ENCODE results near the gene APAF1.
A peak's percentile ranks its signal among the peaks of the same experiment; 100 is the strongest.
"Not testable (repeated sequence)": the region's sequence is repeated elsewhere in the genome, so short reads cannot be mapped to it uniquely, and the experiment has no call there.

APAF1 gene, protein sequence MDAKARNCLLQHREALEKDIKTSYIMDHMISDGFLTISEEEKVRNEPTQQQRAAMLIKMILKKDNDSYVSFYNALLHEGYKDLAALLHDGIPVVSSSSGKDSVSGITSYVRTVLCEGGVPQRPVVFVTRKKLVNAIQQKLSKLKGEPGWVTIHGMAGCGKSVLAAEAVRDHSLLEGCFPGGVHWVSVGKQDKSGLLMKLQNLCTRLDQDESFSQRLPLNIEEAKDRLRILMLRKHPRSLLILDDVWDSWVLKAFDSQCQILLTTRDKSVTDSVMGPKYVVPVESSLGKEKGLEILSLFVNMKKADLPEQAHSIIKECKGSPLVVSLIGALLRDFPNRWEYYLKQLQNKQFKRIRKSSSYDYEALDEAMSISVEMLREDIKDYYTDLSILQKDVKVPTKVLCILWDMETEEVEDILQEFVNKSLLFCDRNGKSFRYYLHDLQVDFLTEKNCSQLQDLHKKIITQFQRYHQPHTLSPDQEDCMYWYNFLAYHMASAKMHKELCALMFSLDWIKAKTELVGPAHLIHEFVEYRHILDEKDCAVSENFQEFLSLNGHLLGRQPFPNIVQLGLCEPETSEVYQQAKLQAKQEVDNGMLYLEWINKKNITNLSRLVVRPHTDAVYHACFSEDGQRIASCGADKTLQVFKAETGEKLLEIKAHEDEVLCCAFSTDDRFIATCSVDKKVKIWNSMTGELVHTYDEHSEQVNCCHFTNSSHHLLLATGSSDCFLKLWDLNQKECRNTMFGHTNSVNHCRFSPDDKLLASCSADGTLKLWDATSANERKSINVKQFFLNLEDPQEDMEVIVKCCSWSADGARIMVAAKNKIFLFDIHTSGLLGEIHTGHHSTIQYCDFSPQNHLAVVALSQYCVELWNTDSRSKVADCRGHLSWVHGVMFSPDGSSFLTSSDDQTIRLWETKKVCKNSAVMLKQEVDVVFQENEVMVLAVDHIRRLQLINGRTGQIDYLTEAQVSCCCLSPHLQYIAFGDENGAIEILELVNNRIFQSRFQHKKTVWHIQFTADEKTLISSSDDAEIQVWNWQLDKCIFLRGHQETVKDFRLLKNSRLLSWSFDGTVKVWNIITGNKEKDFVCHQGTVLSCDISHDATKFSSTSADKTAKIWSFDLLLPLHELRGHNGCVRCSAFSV (N-terminal part only)

DNA sequence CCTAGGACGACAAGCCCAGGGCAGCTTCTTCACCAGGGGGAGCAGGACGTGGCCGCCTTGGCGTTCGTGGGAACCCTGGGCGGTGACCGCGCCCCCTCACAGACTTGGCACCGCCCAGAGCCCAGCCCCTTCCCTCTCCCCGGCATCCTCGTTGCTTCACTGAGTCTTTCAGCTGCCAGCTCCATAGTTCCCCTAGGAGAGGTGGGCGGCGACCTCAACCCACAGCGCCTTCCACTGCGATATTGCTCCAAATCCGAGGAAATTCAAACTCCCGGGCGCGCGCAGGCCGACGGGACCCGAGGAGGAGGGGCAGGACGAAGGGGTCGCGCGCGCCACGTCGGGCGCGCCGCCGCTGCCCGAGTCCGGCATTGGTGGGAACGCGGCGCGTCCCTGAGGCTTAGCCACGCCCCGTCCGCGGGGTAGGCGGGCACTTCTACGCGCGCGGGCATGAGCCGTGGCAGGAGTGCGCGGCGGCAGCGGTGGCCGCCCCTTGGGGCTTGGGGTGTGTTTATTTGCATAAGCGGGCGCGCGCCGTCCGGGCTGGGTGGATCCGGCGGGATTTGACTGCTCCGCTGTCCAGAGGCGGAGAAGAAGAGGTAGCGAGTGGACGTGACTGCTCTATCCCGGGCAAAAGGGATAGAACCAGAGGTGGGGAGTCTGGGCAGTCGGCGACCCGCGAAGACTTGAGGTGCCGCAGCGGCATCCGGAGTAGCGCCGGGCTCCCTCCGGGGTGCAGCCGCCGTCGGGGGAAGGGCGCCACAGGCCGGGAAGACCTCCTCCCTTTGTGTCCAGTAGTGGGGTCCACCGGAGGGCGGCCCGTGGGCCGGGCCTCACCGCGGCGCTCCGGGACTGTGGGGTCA, at the start of gene APAF1, which contains the start of gene IKBIP:
Gene APAF1, plus strand, starts transcription at position 579 of the 860 bp plus-strand sequence. CDS start 3,070 bp downstream, outside the sequence.
Gene IKBIP, minus strand, starts transcription at position 77 of the 860 bp plus-strand sequence. CDS start 87 bp downstream, outside the sequence.
- DNase-seq = peak; percentile 98

DNA sequence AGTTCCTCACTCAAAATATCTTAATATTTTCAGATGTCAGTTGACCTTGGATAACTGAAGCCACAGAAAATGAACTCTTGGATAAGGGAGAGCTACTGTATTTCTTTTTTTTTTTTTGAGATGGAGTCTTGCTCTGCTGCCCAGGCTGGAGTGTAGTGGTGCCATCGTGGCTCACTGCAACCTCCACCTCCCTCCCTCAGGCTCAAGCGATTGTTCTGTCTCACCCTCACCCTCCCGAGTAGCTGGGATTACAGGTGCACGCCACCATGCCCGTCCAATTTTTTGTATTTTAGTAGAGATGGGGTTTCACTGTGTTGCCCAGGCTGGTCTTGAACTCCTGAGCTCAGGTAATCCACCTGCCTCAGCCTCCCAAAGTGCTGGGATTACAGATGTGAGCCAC, 47.8 kb upstream of the APAF1 start:
- DNase-seq = not testable (repeated sequence)

DNA sequence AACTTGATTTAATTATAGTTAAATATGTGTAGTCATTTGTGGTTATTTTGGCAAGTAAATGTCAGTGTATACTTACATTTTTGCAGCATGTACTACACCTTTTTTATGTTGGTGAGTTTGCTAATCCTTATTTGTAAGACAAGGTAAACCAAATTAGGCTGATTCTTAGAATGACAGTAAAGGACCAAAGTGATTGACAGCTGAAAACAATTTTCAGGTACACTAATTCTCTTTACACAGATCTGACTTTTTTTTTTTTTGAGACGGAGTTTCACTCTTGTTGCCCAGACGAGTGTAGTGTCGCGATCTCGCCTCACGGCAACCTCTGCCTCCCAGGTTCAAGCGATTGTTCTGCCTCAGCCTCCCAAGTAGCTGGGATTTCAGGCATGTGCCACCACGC, 43.2 kb upstream of the APAF1 start:
- DNase-seq = no peak

DNA sequence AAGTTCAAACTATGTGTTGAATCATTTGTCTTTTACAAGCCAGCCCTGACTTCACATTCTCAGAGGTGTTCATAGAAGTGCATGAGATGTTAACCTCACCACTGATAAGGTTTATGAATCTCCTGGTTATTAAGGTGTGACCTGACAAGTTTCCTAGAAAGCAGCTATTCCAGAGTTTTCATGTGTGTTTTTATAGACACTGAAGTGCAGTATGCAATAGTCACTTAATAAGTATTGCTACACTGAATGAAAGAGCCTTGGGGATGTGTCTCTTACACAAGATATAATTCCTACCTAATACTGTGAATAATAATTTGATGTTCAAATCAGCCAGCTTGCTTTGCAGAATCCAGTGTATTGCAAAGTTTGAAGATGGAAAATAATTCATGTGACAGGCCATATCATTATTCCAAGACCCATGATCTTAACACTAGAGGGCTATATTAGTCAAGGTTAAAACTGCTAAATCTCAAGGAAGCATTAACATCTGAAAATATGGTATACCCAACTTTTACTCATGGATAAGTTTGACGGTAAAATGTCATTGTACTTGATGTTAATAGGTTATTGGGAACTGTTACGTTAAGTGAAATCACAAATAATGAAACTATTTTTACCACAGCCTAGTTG, 38.6 kb upstream of the APAF1 start:
- no peak for DNase-seq

DNA sequence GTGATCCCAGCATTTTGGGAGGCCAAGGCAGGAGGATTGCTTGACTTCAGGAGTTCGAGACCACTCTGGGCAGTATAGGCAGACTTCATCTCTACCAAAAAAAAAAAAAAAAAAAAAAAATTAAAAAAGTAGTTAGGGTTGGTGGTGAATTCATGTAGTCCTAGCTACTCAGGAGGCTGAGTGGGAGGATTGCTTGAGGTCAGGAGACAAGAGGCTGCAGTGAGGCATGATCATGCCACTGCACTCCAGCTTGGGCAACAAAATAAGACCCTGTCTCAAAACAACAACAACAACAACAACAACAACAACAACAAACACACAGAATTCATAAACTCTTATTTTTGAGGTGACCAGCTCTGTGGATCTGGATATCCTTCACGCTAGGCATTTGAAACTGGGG, 34.5 kb upstream of the APAF1 start:
- DNase-seq = no peak

DNA sequence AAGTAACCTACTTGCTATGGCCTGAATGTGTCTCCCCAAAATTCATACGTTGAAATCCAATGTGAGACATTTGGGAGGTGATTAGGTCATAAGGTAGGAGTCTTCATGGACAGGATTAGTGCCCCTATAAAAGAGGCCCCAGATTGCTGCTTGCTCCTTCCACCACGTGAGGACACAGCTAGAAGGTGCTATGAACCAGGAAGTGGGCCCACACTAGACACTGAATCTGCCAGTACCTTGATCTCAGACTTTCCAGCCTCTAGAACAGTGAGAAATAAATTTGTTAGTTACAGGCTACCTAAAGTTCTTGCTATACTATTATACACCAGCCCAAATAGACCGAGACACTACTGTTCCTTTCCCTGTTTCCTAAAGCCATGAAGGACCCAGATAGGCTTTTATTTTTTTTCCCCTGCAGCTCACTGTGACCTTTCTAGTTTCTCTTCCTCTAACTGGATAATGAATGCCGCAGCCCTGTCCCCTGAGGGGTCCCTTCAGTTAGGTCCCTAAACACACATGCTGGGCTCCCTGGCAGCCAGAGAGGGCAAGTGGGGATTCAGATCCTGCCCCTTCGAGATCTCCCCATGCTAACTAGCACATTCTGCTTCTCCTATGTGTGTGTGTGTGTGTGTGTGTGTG, 32.3 kb upstream of the APAF1 start:
- no peak for DNase-seq

DNA sequence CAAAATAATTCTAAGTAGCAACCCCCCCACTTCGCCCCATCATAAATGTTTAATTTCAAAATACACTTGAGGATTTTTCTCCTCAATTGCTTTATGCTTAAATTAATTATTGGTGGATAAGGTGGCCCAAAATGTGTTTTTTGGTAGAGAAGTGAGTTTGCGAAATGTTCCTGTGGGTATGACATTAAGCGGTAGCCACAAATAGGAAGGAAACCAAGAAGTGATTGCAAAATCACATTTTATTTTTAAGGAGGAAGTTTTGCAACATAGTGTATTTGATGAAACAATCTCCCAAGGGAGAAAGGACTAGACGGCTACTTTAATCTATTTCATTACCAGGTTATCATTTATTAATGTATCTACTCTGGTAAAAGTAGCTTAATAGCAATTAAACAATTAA, 26.1 kb upstream of the APAF1 start:
- no peak for DNase-seq

DNA sequence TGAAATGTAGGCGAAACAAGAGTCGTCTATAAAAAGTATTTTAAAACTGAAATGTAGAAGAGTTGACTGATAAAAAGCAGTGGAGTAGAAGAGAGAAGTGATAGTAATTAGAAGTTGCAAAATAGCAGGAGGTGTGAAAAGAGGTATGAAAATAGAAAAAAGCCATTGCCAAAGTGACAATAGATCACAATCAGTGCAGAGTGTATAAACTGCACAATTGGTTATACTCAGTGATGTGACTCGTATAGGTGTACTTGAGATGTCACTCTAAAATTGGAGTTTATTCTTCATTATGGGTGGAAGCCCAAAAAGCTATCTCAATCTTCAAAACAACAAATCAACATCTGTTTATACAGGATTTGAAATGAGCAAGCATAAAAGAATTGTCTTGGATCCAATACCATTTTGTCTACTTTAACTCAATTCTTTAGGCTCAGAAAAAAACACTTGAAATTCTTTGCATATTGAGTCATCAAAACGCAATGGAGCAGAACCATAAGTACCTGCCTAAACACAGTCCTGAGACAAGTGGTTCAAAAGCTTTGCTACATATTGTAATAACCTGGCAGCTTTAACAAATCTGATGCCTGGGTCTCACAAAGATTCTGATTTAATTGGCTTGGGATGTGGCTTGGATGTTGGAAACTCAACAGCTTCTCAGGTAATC, 9.3 kb upstream of the APAF1 start:
- DNase-seq = no peak

DNA sequence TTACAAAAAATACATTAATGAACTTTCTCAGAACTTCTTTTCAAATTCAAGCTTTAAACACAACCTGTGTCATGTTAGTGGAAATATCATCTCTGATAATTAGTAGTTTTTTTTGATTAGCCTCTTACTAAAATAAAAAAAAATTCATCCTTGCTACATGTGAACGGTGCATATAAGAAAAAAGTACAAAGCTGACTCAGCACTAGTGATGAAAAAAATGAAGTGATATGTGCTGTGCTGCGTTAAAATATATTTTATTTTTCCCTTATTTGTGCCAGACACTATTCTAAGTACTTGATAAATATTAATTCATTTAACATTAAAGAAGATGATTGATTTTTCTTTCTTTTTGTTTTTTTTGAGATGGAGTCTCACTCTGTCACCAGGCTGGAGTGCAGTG, 8.0 kb upstream of the APAF1 start:
- DNase-seq = no peak

DNA sequence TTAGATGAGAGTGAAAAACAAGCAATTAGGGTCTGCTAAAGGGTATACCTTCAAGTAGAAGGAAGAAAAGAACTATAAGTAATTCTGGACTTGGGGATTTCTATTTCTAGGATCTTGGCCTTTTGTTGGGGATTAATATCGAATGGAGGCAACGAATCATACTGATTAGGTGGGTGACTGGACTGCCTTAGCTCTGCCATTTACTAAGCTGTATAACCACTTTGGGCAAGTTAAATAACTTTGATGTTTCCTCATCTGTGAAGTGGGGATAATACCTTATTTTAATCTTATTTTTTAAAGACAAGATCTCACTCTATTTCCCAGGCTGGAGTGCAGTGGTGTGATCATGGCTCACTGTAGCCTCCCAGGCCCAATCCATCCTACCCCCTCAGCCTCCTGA, 7.1 kb upstream of the APAF1 start:
- DNase-seq = no peak

DNA sequence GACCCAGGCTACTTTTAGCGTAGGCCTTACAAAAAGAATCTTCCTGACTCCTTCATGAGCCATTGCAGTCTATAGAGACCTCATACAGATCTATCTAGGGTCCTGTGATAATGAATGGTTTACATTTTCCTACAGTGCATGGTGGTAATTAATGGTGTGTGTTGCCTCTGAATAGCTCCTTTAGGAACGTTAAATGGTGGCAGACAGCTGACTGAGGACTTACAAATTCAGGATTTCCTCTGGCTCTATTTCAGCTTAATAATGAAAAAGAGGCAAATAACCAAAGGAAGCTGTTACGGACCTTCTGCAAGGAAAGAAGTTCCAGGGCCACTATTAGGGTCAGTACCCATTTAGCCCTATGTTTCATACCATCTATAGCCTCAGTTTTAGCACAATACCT, 5.6 kb upstream of the APAF1 start:
- DNase-seq = no peak

DNA sequence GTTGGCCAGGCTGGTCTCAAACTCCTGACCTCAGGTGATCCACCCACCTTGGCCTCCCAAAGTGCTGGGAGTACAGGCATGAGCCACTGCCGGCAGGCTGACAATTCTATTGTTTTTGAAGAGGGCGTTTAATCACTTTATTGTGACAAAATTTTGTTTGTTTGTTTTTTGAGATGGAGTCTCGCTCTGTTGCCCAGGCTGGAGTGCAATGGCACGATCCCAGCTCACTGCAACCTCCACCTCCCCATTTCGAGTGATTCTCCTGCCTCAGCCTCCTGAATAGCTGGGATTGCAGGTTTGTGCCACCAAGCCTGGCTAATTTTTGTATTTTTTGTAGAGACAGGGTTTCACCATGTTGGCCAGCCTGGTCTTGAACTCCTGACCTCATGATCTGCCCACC, 2.3 kb upstream of the APAF1 start:
- not testable (repeated sequence) for DNase-seq

DNA sequence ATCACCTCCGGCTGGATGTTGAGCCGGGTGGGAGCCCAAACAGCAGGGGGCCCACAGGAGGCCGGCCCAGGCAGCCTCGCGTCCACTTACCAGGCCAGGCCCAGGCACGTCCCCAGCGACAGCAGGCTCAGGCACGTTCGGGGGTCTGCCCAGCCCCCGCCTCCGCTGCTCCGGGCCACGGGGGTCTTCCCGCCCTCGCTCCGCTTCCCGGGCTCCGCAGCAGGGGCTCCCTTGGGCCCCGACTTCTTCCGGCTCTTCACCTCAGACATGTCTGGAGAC, 718 bp upstream of the APAF1 start:
- peak; percentile 84 for DNase-seq

DNA sequence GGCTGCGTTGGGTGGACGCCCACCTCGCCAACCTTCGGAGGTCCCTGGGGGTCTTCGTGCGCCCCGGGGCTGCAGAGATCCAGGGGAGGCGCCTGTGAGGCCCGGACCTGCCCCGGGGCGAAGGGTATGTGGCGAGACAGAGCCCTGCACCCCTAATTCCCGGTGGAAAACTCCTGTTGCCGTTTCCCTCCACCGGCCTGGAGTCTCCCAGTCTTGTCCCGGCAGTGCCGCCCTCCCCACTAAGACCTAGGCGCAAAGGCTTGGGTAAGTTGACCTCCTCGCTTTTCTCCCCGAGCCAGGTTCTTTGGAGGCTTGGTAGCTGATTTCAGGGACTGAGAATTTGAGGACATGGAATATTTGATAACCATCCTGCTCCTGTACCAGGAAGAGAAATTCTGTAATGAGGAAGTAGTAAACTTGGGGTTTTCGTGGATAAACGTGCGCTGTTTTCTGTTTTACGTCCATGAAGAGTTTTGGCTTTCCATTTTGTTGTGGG, 530 bp downstream of the APAF1 start:
- peak; percentile 40 for DNase-seq

DNA sequence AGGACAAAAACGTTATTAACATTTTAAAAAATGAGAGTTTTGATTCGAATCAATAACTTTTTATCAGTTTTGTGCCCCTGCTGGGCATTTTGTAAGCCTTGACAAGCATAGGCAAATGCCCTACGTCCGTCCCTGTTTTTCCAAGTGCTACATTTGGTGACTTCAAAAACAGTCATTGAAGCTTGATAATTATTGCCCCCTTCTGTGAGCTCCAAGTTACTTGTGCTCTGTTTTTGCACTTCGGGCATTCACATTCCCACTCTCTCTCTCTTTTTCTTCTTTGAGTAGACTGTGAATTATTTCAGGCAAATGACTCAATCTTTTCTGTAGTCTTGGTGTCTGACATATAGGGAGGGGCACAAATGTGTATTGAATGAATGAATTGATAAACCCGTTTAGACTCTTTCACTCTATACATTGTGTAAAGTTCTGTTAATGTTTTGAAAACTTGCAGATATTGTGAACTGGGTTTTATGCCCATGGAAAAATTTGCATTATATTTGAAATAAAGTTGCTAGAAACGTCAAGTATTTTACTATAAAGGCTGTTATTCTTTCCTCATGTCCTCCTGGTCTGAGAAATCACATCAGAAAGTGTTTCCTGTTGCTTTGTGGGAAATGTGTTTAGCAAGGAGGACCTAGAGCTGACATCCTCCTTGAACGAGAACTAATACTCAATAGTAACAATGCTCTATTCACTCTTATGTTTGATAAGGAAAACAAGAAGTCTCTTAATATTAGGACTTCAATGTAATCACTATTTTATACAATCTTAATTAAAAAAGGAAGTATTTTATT, 1.4 kb downstream of the APAF1 start:
- no peak for DNase-seq

DNA sequence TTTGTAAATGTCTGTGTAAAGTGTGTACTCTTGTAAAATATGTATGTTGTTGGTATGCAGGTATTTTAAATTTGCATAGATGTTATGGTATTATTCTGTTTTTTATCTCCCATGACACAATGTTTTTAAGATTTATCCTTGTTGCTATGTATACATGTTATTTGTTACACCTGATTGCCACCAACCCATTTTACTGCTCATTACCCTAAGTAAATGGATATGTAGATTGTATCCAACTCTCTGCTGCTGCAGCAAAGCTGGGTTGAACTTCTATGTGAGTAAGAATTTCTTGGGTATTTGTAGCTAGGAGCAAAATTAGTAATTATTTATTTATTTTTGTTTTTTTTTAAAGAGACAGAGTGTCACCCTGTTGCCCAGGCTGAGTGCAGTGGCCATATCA, 6.2 kb downstream of the APAF1 start:
- DNase-seq = no peak

DNA sequence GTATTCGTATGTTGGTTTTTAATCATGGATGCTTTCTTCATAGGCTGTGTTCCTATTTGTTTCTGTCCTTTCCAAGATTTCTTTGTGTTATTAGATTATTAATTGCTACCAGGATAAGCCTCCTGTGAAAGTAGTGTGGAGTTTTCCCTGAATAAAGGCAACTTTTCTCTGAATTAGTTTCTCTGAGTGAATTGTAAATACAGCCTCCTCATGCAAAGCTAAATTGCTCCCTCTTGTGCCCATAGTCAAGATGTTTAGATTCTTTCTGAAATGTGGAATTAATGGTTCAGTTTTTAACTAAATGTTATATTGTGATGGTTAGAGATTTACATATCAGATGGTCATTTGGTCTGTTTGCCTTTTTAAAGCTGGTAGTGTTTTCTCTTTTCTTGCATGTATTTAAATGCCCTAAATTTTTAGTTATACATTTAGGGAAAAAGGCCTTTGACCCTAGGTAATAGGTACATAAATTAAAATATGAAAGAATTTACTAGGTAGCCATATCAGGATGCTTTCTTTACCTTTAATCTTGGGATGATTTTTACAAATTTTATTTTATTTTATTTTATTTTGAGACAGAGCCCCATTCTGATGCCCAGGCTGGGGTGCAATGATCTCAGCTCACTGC, 8.9 kb downstream of the APAF1 start:
- DNase-seq = no peak

DNA sequence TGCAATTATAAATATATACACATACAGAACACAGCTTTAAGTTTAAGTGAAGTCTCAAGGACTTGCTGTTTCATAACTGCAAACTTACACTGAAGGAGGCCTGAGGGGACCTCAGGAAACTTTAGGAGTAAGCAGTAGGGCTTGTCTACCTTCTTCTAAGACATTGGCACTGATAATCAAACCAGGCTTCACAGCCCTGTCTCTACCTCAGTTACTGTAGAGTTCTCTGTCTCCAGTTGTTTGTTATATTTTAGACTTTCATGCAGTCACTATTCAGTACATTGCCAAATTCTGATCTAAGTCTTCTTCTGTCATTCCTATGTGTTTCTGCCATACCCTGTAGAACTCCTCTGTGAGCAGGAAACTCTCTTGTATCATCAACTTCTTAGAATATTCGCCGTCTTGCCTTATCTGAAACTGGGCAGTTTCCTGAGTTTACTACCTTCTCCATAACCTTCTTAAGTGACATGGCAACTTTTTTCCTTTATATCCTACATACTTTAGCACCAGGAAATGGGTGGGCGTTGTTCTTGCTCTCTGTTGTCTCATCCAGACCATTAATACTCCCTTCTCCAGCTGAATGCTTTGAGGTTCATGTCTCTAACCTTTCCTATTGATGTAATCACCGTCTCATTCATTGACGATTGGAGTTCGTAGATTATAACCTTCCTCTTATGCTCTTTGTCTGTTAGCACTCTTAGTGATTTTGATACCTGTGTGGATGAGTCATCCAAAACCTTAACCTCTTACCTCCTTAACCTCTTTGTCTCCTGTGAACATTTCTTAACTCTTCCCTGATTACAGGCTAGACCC, 11.4 kb downstream of the APAF1 start:
- DNase-seq = no peak

DNA sequence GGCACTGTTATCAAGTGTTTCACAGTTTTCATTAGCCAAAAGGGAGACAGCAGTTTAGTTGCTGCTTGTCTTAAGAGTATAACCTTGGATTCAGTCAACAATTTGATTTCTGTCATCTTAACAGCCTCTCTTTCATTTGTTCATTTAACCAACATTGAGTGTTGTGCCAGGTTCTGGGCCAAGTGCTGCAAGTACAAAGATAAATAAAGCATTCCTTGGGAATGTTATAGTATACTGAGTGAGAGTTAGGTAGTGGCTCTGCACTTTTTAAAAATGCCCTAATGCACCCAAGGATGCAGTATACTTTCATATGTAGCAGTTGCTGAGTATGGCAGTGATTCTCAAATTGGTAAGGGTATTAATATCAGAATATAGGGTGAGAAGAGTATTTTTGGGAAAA, 15.4 kb downstream of the APAF1 start:
- DNase-seq = no peak

Measured in left hindlimb (tissue), 1 donor.